ENCODE data around the gene MCM6.

Gene MCM6

GRCh38 chr2:135821190-135821589, 55.1 kb downstream of the MCM6 start:
- TF ChIP-seq, protein P1, sequence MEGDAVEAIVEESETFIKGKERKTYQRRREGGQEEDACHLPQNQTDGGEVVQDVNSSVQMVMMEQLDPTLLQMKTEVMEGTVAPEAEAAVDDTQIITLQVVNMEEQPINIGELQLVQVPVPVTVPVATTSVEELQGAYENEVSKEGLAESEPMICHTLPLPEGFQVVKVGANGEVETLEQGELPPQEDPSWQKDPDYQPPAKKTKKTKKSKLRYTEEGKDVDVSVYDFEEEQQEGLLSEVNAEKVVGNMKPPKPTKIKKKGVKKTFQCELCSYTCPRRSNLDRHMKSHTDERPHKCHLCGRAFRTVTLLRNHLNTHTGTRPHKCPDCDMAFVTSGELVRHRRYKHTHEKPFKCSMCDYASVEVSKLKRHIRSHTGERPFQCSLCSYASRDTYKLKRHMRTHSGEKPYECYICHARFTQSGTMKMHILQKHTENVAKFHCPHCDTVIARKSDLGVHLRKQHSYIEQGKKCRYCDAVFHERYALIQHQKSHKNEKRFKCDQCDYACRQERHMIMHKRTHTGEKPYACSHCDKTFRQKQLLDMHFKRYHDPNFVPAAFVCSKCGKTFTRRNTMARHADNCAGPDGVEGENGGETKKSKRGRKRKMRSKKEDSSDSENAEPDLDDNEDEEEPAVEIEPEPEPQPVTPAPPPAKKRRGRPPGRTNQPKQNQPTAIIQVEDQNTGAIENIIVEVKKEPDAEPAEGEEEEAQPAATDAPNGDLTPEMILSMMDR (IDR thresholded peaks at IDR 0.05; ENCODE audit: low read depth, low read length): no peak
- H3K4me1 ChIP-seq: no peaks in the 10 kb centered on the region
- H3K36me3 ChIP-seq: no peaks in the 10 kb centered on the region
- DNase-seq: no peak
- H3K27me3 ChIP-seq: no peaks in the 10 kb centered on the region
- no peak overlapping the region for H3K4me3 ChIP-seq (ENCODE audit: low read depth, low read length)
- H3K9me3 ChIP-seq: no peaks in the 10 kb centered on the region

DNA sequence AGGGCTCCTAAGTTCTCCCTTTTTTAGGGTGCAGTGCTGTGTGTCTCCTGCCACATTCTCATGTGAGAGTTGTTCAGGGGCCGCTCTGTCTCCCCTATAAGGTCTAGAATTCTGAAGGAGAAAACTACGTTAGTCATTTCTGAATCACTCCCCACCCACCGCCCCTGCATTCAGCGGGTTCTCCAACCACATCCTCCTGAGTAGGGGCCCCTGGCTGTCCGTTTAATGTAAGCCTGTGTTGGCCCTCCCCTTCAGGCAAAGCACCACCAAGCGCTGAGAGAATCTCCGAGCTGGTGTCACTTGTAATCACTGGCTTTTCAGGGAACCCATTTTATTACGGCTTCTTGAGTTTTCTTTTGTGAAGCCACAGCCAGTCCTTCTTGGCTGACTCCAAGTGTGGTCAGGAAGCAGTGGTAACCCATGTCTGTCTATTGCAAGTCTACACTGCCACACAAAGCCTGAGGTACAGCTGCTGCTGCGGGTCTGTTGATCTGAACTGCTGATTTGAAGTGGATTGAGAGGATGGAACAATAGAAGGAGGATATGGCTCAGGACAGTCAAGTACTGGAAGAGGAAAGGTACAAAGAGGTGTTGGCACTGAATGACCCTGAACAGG, 56.1 kb downstream of the MCM6 start:
- no peaks in the 10 kb centered on the region for H3K4me1 ChIP-seq
- TF ChIP-seq, protein P1 (IDR thresholded peaks at IDR 0.05; ENCODE audit: low read depth, low read length): no peak
- DNase-seq: no peak
- no peaks in the 10 kb centered on the region for H3K9me3 ChIP-seq
- no peaks in the 10 kb centered on the region for H3K36me3 ChIP-seq
- H3K27me3 ChIP-seq: no peaks in the 10 kb centered on the region
- H3K4me3 ChIP-seq (ENCODE audit: low read depth, low read length): no peak overlapping the region

DNA sequence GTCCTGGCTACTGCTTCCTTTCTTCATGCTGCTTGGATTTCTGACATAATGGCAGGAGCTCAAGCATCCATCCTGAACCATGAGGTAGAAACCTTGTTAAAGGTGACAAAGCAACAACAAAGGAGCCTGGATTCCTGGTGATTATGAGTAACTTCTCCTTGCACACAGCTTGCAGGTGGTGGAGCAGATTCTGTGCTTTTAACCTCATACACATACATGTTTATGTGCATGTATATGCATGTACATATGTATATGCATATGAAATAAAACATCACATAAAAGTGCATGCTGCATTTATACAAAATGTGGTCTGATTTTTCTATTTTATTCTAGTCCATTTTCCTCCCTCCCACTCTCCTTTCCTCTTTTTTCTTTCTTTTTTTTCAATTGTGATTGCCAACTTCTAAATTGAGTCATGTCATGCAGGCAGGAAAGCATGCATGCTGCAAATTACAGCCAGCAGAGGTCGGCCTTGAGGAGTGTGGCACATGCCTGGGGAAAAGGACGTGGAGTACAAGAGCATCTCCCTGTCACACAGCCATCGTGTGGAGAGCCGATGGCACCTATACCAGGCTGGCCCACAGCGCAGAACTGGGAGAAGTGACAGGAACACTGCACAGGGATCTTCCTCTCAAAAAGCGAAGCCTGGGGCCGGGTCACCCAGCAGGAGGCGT, 57.2 kb downstream of the MCM6 start:
- DNase-seq: no peak
- no peaks in the 10 kb centered on the region for H3K27me3 ChIP-seq
- no peaks in the 10 kb centered on the region for H3K36me3 ChIP-seq
- H3K9me3 ChIP-seq: no peaks in the 10 kb centered on the region
- H3K4me1 ChIP-seq: no peaks in the 10 kb centered on the region
- TF ChIP-seq, protein P1 (IDR thresholded peaks at IDR 0.05; ENCODE audit: low read depth, low read length): peak; percentile 31; the same call in 1 of the 2 replicates
- no peak overlapping the region for H3K4me3 ChIP-seq (ENCODE audit: low read depth, low read length)

DNA sequence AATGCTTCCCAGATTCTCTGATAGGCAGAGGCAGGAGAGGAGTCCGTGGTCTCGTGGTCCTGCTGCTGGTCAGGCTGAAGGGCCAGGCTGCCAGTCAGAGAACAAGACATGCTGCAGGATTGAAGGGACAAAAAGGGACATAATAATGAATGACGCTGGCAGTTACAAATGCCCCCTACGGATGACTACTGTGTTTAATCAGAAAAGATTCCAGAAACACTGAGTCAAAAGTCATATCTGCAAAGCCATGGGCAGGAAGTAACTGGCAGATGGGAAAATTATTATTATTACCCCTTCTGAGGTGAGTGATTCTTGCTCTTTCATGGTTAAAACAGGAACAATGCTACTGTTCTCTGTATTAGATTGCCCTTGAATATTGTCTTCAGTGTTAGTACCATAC, 58.3 kb downstream of the MCM6 start:
- H3K4me1 ChIP-seq: no peaks in the 10 kb centered on the region
- H3K36me3 ChIP-seq: no peaks in the 10 kb centered on the region
- no peaks in the 10 kb centered on the region for H3K27me3 ChIP-seq
- no peaks in the 10 kb centered on the region for H3K9me3 ChIP-seq
- H3K4me3 ChIP-seq (ENCODE audit: low read depth, low read length): no peak overlapping the region
- TF ChIP-seq, protein P1 (IDR thresholded peaks at IDR 0.05; ENCODE audit: low read depth, low read length): no peak
- no peak for DNase-seq

DNA sequence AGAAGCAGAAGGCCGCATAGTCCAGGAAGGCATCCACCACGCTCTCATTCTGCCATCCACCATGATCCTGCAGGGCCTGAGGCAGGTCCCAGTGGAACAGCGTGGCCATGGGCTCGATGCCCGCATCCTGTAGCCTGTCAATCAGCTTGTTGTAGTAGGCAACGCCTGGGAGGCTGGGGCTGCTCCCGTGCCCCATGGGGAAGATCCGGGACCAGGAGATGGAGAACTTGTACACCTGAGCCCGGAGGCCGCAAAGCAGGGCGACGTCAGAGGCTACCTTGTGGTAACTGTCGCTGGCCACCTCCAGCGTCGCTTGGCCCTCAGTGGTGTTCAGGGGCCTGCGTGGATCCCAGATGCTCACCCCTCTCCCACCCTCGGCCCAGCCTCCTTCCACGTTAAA, 58.8 kb downstream of the MCM6 start:
- H3K27me3 ChIP-seq: no peaks in the 10 kb centered on the region
- H3K4me1 ChIP-seq: no peaks in the 10 kb centered on the region
- DNase-seq: no peak
- H3K36me3 ChIP-seq: no peaks in the 10 kb centered on the region
- TF ChIP-seq, protein P1 (IDR thresholded peaks at IDR 0.05; ENCODE audit: low read depth, low read length): no peak
- H3K9me3 ChIP-seq: no peaks in the 10 kb centered on the region
- no peak overlapping the region for H3K4me3 ChIP-seq (ENCODE audit: low read depth, low read length)

GRCh38 chr2:135815269-135815668, 61.0 kb downstream of the MCM6 start:
- TF ChIP-seq, protein P1 (IDR thresholded peaks at IDR 0.05; ENCODE audit: low read depth, low read length): no peak
- Histone ChIP-seq H3K36me3 (no peaks in the 10 kb centered on the region), H3K4me3 (ENCODE audit: low read depth, low read length) (no peak overlapping the region), H3K27me3 (no peaks in the 10 kb centered on the region), H3K9me3 (no peaks in the 10 kb centered on the region), H3K4me1 (no peaks in the 10 kb centered on the region)
- DNase-seq: no peak

Data from BE2C (cell line).